H9 (cell line): ENCODE results near the gene ZBTB20. TPM values are rescaled to one million over a fixed set of nuclear protein-coding genes. Genes with fewer than 3 reads are reported as not detected.

Experiments used
- DNase-seq: peaks from one replicate; pipeline ENCODE4 v3.0.0-alpha.2; 2017
- H2AFZ ChIP-seq: one replicate; pipeline ENCODE4 v1.6.1; 2013; ENCODE audit warnings: mild to moderate bottlenecking, low read length, control low read depth, moderate library complexity
- H2AK5ac ChIP-seq: 2 replicates; pipeline ENCODE4 v1.6.1; 2013; ENCODE audit warnings: low read length, control low read depth, mixed read lengths; ENCODE audit not compliant: insufficient read length
- H2BK120ac ChIP-seq: one replicate; pipeline ENCODE4 v1.6.1; 2013; ENCODE audit warnings: low read depth, mild to moderate bottlenecking, low read length, control low read depth, inconsistent platforms; ENCODE audit not compliant: poor library complexity, severe bottlenecking
- H2BK12ac ChIP-seq: 2 replicates; pipeline ENCODE4 v1.6.1; 2013; ENCODE audit warnings: low read length, control low read depth, mixed read lengths, low read depth; ENCODE audit not compliant: insufficient read length
- H2BK15ac ChIP-seq: 2 replicates; pipeline ENCODE4 v1.6.1; 2013; ENCODE audit warnings: low read depth, low read length, control low read depth
- H2BK20ac ChIP-seq: one replicate; pipeline ENCODE4 v1.6.1; 2013; ENCODE audit warnings: low read depth, mild to moderate bottlenecking, low read length, control low read depth, inconsistent platforms; ENCODE audit not compliant: poor library complexity, severe bottlenecking
- H2BK5ac ChIP-seq: 2 replicates; pipeline ENCODE4 v1.6.1; 2013; ENCODE audit warnings: low read length, control low read depth, mixed read lengths; ENCODE audit not compliant: insufficient read length
- H3K14ac ChIP-seq: 2 replicates; pipeline ENCODE4 v1.6.1; 2013; ENCODE audit warnings: low read length, control low read depth; ENCODE audit not compliant: insufficient read depth
- H3K18ac ChIP-seq: 2 replicates; pipeline ENCODE4 v1.6.1; 2013; ENCODE audit warnings: low read depth, mild to moderate bottlenecking, mixed read lengths, low read length, control low read depth; ENCODE audit not compliant: insufficient read length
- H3K23ac ChIP-seq: 2 replicates; pipeline ENCODE4 v1.6.1; 2013; ENCODE audit warnings: low read length, control low read depth, mixed read lengths, low read depth; ENCODE audit not compliant: insufficient read length
- H3K23me2 ChIP-seq: 2 replicates; pipeline ENCODE4 v1.6.1; 2013; ENCODE audit warnings: low read depth, mild to moderate bottlenecking, mixed read lengths, low read length, control low read depth; ENCODE audit not compliant: insufficient read length, poor library complexity, severe bottlenecking
- H3K27ac ChIP-seq: 2 replicates; pipeline ENCODE4 v1.5.1; 2013; ENCODE audit warnings: low read length, control low read depth, mixed read lengths, low read depth; ENCODE audit not compliant: insufficient read length
- H3K27me3 ChIP-seq: 2 replicates; pipeline ENCODE4 v1.6.1; 2013; ENCODE audit warnings: low read length, control low read depth, inconsistent platforms; ENCODE audit not compliant: insufficient read depth
- H3K4ac ChIP-seq: 2 replicates; pipeline ENCODE4 v1.6.1; 2013; ENCODE audit warnings: low read depth, mild to moderate bottlenecking, control low read depth, inconsistent platforms, low read length, moderate library complexity
- H3K4me1 ChIP-seq: 2 replicates; pipeline ENCODE4 v1.6.1; 2013; ENCODE audit warnings: low read length, control low read depth, inconsistent platforms; ENCODE audit not compliant: insufficient read depth
- H3K4me2 ChIP-seq: 2 replicates; pipeline ENCODE4 v1.6.1; 2013; ENCODE audit warnings: low read length, control low read depth, mixed read lengths; ENCODE audit not compliant: insufficient read length, insufficient read depth
- H3K56ac ChIP-seq: 2 replicates; pipeline ENCODE4 v1.6.1; 2013; ENCODE audit warnings: low read depth, mild to moderate bottlenecking, mixed read lengths, low read length, control low read depth; ENCODE audit not compliant: insufficient read length
- H3K79me1 ChIP-seq: 2 replicates; pipeline ENCODE4 v1.6.1; 2013; ENCODE audit warnings: low read depth, mild to moderate bottlenecking, moderate library complexity, low read length, control low read depth, inconsistent platforms; ENCODE audit not compliant: insufficient read depth, poor library complexity, severe bottlenecking
- H3K79me2 ChIP-seq: 2 replicates; pipeline ENCODE4 v1.6.1; 2013; ENCODE audit warnings: low read length, control low read depth, inconsistent platforms; ENCODE audit not compliant: insufficient read depth
- H3K9ac ChIP-seq: 2 replicates; pipeline ENCODE4 v1.6.1; 2013; ENCODE audit warnings: low read length, control low read depth, mixed read lengths; ENCODE audit not compliant: insufficient read length; ENCODE audit errors: extremely low read depth
- H3K9me3 ChIP-seq: one replicate; pipeline ENCODE4 v1.6.1; 2013; ENCODE audit warnings: low read depth, low read length, inconsistent platforms; ENCODE audit not compliant: control insufficient read depth
- H3T11ph ChIP-seq: one replicate; pipeline ENCODE4 v1.6.1; 2013; ENCODE audit warnings: mild to moderate bottlenecking, low read length, control low read depth, inconsistent platforms
- H4K20me1 ChIP-seq: one replicate; pipeline ENCODE4 v1.6.1; 2013; ENCODE audit not compliant: control insufficient read depth, insufficient read length, insufficient read depth
- H4K5ac ChIP-seq: 2 replicates; pipeline ENCODE4 v1.6.1; 2013; ENCODE audit warnings: low read depth, mild to moderate bottlenecking, mixed read lengths, low read length, control low read depth; ENCODE audit not compliant: insufficient read length
- H4K8ac ChIP-seq: replicated peaks from 2 replicates; pipeline ENCODE4 v1.6.1; 2013; ENCODE audit warnings: low read length, control low read depth, mixed read lengths, low read depth; ENCODE audit not compliant: insufficient read length
- H4K91ac ChIP-seq: 2 replicates; pipeline ENCODE4 v1.6.1; 2013; ENCODE audit warnings: low read depth, mild to moderate bottlenecking, moderate library complexity, mixed read lengths, low read length, control low read depth; ENCODE audit not compliant: insufficient read length
- H3K27ac Mint-ChIP-seq, 3 experiments: 2 replicates in 2 of 3; 3 replicates in 1 of 3; pipeline ENCODE4 v1.8.0; 2020 to 2021; ENCODE audit warnings: mixed read lengths in 3 of 3, mild to moderate bottlenecking in 1 of 3, moderate library complexity in 1 of 3
- H3K27me3 Mint-ChIP-seq: 2 replicates; pipeline ENCODE4 v1.8.0; 2021; ENCODE audit warnings: low read depth, mild to moderate bottlenecking, moderate library complexity, mixed read lengths
- H3K36me3 Mint-ChIP-seq, 3 experiments: 2 replicates in 2 of 3; 3 replicates in 1 of 3; pipeline ENCODE4 v1.8.0; 2020 to 2021; ENCODE audit warnings: low read depth in 3 of 3, mixed read lengths in 3 of 3; ENCODE audit not compliant: insufficient read depth in 1 of 3
- H3K4me1 Mint-ChIP-seq, 2 experiments: 2 replicates each; pipeline ENCODE4 v1.8.0; 2020; ENCODE audit warnings: mixed read lengths in 2 of 2
- H3K4me3 Mint-ChIP-seq, 2 experiments: 2 replicates in 1 of 2; 3 replicates in 1 of 2; pipeline ENCODE4 v1.8.0; 2020 to 2021; ENCODE audit warnings: mild to moderate bottlenecking in 2 of 2, mixed read lengths in 2 of 2, moderate library complexity in 1 of 2
- H3K9me3 Mint-ChIP-seq, 2 experiments: 2 replicates in 1 of 2; 3 replicates in 1 of 2; pipeline ENCODE4 v1.8.0; 2020; ENCODE audit warnings: mild to moderate bottlenecking in 2 of 2, mixed read lengths in 2 of 2, moderate library complexity in 1 of 2
- CTCF ChIP-seq: fragments of 200-600 bp; sonication (generic); conservative IDR thresholded peaks from 3 replicates; pipeline ENCODE4 v1.8.0; 2021; ENCODE audit warnings: antibody characterized with exemption, mild to moderate bottlenecking
- WGBS: extraction: QIAGEN DNeasy Blood & Tissue Kit; methylation state at CpG from one replicate; pipeline ENCODE4 v1.1.7; 2013; ENCODE audit warnings: missing lambda C conversion rate, low lambda C conversion rate, mixed read lengths; ENCODE audit not compliant: insufficient read length; ENCODE audit errors: extremely low coverage; 5-methylcytosine and 5-hydroxymethylcytosine counted together
- total RNA-seq: library from RNA; stranded (reverse); gene quantifications from 2 replicates; pipeline ENCODE4 v1.2.1, GENCODE V29; 2021

Gene ZBTB20
- total RNA-seq, 1 experiment from 2014 or later: 0.70 TPM

- H3K4ac ChIP-seq: no peak overlapping the region
- no peak overlapping the region for H2BK15ac ChIP-seq
- no peaks in the 10 kb centered on the region for H4K20me1 ChIP-seq
- H3K36me3 Mint-ChIP-seq: peaks cover 16 to 26% (median 17%) of the 10 kb centered on the region in 3 experiments
- H2AK5ac ChIP-seq: no peak overlapping the region
- H4K91ac ChIP-seq: no peak overlapping the region
- no peak for TF ChIP-seq CTCF
- no peak overlapping the region for H2BK20ac ChIP-seq
- H3K4me1 Mint-ChIP-seq: peaks cover 15 to 21% of the 10 kb centered on the region in 2 experiments
- no peak overlapping the region for H2BK5ac ChIP-seq
- no peak overlapping the region for H3K27ac ChIP-seq
- peaks cover 22 to 25% of the 10 kb centered on the region in 2 experiments for H3K9me3 Mint-ChIP-seq
- no peak overlapping the region for H2BK120ac ChIP-seq
- no peak overlapping the region for H3K14ac ChIP-seq
- no peak overlapping the region for H3K23ac ChIP-seq
- no peak for DNase-seq
- no peak overlapping the region for H2BK12ac ChIP-seq
- no peak overlapping the region for H3K56ac ChIP-seq
- no peaks in the 10 kb centered on the region for H3K9me3 ChIP-seq
- no peaks in the 10 kb centered on the region for H3K27me3 ChIP-seq
- H4K5ac ChIP-seq: no peak overlapping the region
- H3K4me1 ChIP-seq: no peaks in the 10 kb centered on the region
- no peak overlapping the region for H2AFZ ChIP-seq
- H3K9ac ChIP-seq: no peak overlapping the region
- H3K79me1 ChIP-seq: no peaks in the 10 kb centered on the region
- H3K27ac Mint-ChIP-seq: no peak overlapping the region
- H3K79me2 ChIP-seq: no peaks in the 10 kb centered on the region
- no peak overlapping the region for H3T11ph ChIP-seq
- H3K27me3 Mint-ChIP-seq: no peaks in the 10 kb centered on the region; the same call in 1 of the 2 replicates
- no peak overlapping the region for H3K18ac ChIP-seq
- H3K4me3 Mint-ChIP-seq: no peak overlapping the region
- H3K23me2 ChIP-seq: no peaks in the 10 kb centered on the region
- H4K8ac ChIP-seq: no peak overlapping the region
- no peak overlapping the region for H3K4me2 ChIP-seq
- WGBS: no CpG with 5 or more reads among the region's 3 CpGs
Measured at GRCh38 chr3:115154611-115155010, 7.5 kb upstream of the ZBTB20 start.
